Measurements from ENCODE around the gene CT45A2.
"Not testable (repeated sequence)": the region's sequence is repeated elsewhere in the genome, so short reads cannot be mapped to it uniquely, and the experiment has no call there.

The CT45A2 gene, protein sequence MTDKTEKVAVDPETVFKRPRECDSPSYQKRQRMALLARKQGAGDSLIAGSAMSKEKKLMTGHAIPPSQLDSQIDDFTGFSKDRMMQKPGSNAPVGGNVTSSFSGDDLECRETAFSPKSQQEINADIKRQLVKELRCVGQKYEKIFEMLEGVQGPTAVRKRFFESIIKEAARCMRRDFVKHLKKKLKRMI

DNA sequence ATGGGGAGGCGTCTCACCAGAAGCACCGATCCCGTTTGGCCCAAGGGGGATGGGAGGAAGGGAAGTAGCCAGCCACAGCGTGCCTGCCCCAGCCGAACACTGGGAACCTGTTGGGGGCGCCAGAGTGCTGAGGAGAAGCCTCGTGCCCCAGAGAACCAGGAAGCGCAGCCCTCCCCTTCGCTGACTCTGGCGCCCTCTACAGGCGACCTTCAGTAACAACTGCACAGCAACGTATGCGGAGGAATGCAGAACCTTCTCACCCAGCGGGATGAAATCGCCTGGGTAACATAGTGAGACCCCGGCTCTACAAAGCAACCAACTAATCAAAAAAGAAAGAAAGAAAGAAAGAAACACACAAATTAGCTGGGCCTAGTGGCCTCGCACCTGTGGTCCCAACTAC, at the start of gene CT45A2:
Gene CT45A2, minus strand, starts transcription at position 101 of the 400 bp plus-strand sequence. CDS start 3,747 bp downstream, outside the sequence.
- not testable (repeated sequence) for DNase-seq (ENCODE audit: low spot score)

DNA sequence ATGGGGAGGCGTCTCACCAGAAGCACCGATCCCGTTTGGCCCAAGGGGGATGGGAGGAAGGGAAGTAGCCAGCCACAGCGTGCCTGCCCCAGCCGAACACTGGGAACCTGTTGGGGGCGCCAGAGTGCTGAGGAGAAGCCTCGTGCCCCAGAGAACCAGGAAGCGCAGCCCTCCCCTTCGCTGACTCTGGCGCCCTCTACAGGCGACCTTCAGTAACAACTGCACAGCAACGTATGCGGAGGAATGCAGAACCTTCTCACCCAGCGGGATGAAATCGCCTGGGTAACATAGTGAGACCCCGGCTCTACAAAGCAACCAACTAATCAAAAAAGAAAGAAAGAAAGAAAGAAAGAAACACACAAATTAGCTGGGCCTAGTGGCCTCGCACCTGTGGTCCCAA, 34.6 kb upstream of the CT45A2 start, which contains the start of gene CT45A8:
Gene CT45A8, minus strand, starts transcription at position 101 of the 400 bp plus-strand sequence. CDS start 3,755 bp downstream, outside the sequence.
- not testable (repeated sequence) for DNase-seq (ENCODE audit: low spot score)

DNA sequence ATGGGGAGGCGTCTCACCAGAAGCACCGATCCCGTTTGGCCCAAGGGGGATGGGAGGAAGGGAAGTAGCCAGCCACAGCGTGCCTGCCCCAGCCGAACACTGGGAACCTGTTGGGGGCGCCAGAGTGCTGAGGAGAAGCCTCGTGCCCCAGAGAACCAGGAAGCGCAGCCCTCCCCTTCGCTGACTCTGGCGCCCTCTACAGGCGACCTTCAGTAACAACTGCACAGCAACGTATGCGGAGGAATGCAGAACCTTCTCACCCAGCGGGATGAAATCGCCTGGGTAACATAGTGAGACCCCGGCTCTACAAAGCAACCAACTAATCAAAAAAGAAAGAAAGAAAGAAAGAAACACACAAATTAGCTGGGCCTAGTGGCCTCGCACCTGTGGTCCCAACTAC, 17.4 kb upstream of the CT45A2 start, which contains the start of gene CT45A7:
Gene CT45A7, minus strand, starts transcription at position 101 of the 400 bp plus-strand sequence. CDS start 3,747 bp downstream, outside the sequence.
- not testable (repeated sequence) for DNase-seq (ENCODE audit: low spot score)

DNA sequence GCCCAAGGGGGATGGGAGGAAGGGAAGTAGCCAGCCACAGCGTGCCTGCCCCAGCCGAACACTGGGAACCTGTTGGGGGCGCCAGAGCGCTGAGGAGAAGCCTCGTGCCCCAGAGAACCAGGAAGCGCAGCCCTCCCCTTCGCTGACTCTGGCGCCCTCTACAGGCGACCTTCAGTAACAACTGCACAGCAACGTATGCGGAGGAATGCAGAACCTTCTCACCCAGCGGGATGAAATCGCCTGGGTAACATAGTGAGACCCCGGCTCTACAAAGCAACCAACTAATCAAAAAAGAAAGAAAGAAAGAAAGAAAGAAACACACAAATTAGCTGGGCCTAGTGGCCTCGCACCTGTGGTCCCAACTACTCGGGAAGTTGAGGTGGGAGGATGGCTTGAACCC, 17.1 kb downstream of the CT45A2 start, which contains the start of gene CT45A6:
Gene CT45A6, minus strand, starts transcription at position 101 of the 400 bp plus-strand sequence. CDS start 3,794 bp downstream, outside the sequence.
- not testable (repeated sequence) for DNase-seq (ENCODE audit: low spot score)

DNA sequence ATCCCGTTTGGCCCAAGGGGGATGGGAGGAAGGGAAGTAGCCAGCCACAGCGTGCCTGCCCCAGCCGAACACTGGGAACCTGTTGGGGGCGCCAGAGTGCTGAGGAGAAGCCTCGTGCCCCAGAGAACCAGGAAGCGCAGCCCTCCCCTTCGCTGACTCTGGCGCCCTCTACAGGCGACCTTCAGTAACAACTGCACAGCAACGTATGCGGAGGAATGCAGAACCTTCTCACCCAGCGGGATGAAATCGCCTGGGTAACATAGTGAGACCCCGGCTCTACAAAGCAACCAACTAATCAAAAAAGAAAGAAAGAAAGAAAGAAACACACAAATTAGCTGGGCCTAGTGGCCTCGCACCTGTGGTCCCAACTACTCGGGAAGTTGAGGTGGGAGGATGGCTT, 34.4 kb downstream of the CT45A2 start, which contains the start of gene CT45A5:
Gene CT45A5, minus strand, starts transcription at position 101 of the 400 bp plus-strand sequence. CDS start 3,774 bp downstream, outside the sequence.
- not testable (repeated sequence) for DNase-seq (ENCODE audit: low spot score)

DNA sequence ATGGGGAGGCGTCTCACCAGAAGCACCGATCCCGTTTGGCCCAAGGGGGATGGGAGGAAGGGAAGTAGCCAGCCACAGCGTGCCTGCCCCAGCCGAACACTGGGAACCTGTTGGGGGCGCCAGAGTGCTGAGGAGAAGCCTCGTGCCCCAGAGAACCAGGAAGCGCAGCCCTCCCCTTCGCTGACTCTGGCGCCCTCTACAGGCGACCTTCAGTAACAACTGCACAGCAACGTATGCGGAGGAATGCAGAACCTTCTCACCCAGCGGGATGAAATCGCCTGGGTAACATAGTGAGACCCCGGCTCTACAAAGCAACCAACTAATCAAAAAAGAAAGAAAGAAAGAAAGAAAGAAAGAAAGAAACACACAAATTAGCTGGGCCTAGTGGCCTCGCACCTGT, 51.7 kb downstream of the CT45A2 start, which contains the start of gene CT45A3:
Gene CT45A3, minus strand, starts transcription at position 101 of the 400 bp plus-strand sequence. CDS start 3,747 bp downstream, outside the sequence.
- DNase-seq (ENCODE audit: low spot score), result not testable (repeated sequence)

Data from COLO829 (cell line).